SK-N-SH (cell line): ENCODE results near the gene MAP2K5. TPM values are rescaled to one million over a fixed set of nuclear protein-coding genes. Genes with fewer than 3 reads are reported as not detected.
A peak's percentile ranks its signal among the peaks of the same experiment; 100 is the strongest.

Source experiments
- CTCF ChIA-PET: fragments of 300-600, 350-600 bp; formaldehyde crosslinking; extraction: SDS; loops from one replicate; lab custom pipeline; 2021; lab: Yijun Ruan, JAX
- POLR2A ChIA-PET: fragments of 350-600 bp; sonication (Branson Sonifier 250); formaldehyde crosslinking; extraction: SDS; loops from one replicate; lab custom pipeline; 2020; ENCODE audit warnings: antibody characterized with exemption, inconsistent platforms; lab: Yijun Ruan, JAX
- DNase-seq: peaks from one replicate; pipeline ENCODE4 v3.0.0; 2012
- H2AFZ ChIP-seq: fragments of 200-600 bp; sonication (generic); 2 replicates; pipeline ENCODE4 v1.8.1; 2016; ENCODE audit warnings: antibody characterized with exemption, mild to moderate bottlenecking, low read depth
- H3F3A ChIP-seq: fragments of 200-600 bp; sonication (generic); replicated peaks from 2 replicates; pipeline ENCODE3; 2016; ENCODE audit warnings: antibody characterized with exemption, mild to moderate bottlenecking; ENCODE audit not compliant: insufficient read depth
- H3K27ac ChIP-seq, 2 experiments: fragments of 200-500 bp in 1 of 2; fragments of 200-600 bp in 1 of 2; sonication (Bioruptor generic) in 1 of 2; sonication (generic), shearing (Covaris generic) in 1 of 2; 2 replicates each; pipeline versions ENCODE4 v1.5.1 to v1.6.1; 2014 to 2016; ENCODE audit warnings: low read depth in 2 of 2, inconsistent platforms in 1 of 2, low read length in 1 of 2, mild to moderate bottlenecking in 1 of 2, mixed read lengths in 1 of 2
- H3K27me3 ChIP-seq: fragments of 200-600 bp; sonication (generic), shearing (Covaris generic); 2 replicates; pipeline ENCODE4 v1.6.1; 2016; ENCODE audit warnings: mixed run types; ENCODE audit not compliant: insufficient read depth
- H3K36me3 ChIP-seq, 2 experiments: fragments of 200-500 bp in 1 of 2; fragments of 200-600 bp in 1 of 2; sonication (Bioruptor generic) in 1 of 2; sonication (generic) in 1 of 2; replicated peaks in 1 of 2; 2 replicates each; pipeline versions ENCODE3 to v1.5.1; 2014 to 2016; ENCODE audit warnings: low read length in 1 of 2, mild to moderate bottlenecking in 1 of 2; ENCODE audit not compliant: insufficient read depth in 2 of 2, control insufficient read depth in 1 of 2
- H3K4me1 ChIP-seq, 2 experiments: fragments of 200-500 bp in 1 of 2; fragments of 200-600 bp in 1 of 2; sonication (Bioruptor generic) in 1 of 2; sonication (generic), shearing (Covaris generic) in 1 of 2; 2 replicates each; pipeline versions ENCODE4 v1.5.1 to v1.6.1; 2014 to 2016; ENCODE audit warnings: low read depth in 1 of 2, low read length in 1 of 2, mixed run types in 1 of 2; ENCODE audit not compliant: insufficient read depth in 2 of 2, control insufficient read depth in 1 of 2
- H3K4me2 ChIP-seq: fragments of 200-600 bp; sonication (generic), shearing (Covaris generic); 2 replicates; pipeline ENCODE4 v1.6.1; 2017; ENCODE audit warnings: mixed run types
- H3K4me3 ChIP-seq, 2 experiments: fragments of 200-500 bp in 1 of 2; fragments of 200-600 bp in 1 of 2; sonication (Bioruptor generic) in 1 of 2; sonication (generic), shearing (Covaris generic) in 1 of 2; 2 replicates each; pipeline versions ENCODE4 v1.5.1 to v1.8.1; 2014 to 2016; ENCODE audit warnings: low read depth in 2 of 2, inconsistent platforms in 1 of 2, low read length in 1 of 2, mild to moderate bottlenecking in 1 of 2, mixed read lengths in 1 of 2, moderate library complexity in 1 of 2
- H3K79me2 ChIP-seq: fragments of 200-600 bp; sonication (generic); 2 replicates; pipeline ENCODE4 v1.8.1; 2017; ENCODE audit warnings: mild to moderate bottlenecking; ENCODE audit not compliant: insufficient read depth
- H3K9ac ChIP-seq: fragments of 200-600 bp; sonication (generic); 2 replicates; pipeline ENCODE4 v1.6.1; 2017; ENCODE audit warnings: mixed run types
- H3K9me2 ChIP-seq: fragments of 200-600 bp; sonication (generic); 2 replicates; pipeline ENCODE4 v1.6.1; 2017; ENCODE audit warnings: mixed run types
- H3K9me3 ChIP-seq: fragments of 200-600 bp; sonication (generic); 2 replicates; pipeline ENCODE4 v1.6.1; 2017; ENCODE audit warnings: mixed run types, mild to moderate bottlenecking, moderate library complexity
- H4K20me1 ChIP-seq: fragments of 200-600 bp; sonication (generic); 2 replicates; pipeline ENCODE4 v1.6.1; 2017; ENCODE audit warnings: mild to moderate bottlenecking, mixed run types; ENCODE audit not compliant: insufficient read depth
- CHD2 ChIP-seq: fragments of 150-350 bp; IDR thresholded peaks from 2 replicates; pipeline ENCODE4 v1.6.1; 2018; ENCODE audit warnings: low read length; ENCODE audit not compliant: partially characterized antibody
- EZH2phosphoT487 ChIP-seq: fragments of 200-600 bp; sonication (generic); IDR thresholded peaks from 2 replicates; pipeline ENCODE4 v1.6.1; 2017; ENCODE audit warnings: low read depth, mixed run types, mild to moderate bottlenecking, antibody characterized with exemption, moderate library complexity, borderline replicate concordance
- FOSL2 ChIP-seq: IDR thresholded peaks from 2 replicates; pipeline ENCODE4 v1.4.0; 2012; ENCODE audit warnings: low read depth, mild to moderate bottlenecking, moderate library complexity, borderline replicate concordance
- FOXJ3 ChIP-seq: sonication (generic); formaldehyde crosslinking; IDR thresholded peaks from 2 replicates; pipeline ENCODE4 v1.5.1; 2020; ENCODE audit warnings: mild to moderate bottlenecking, missing genetic modification reagents
- FOXM1 ChIP-seq: IDR thresholded peaks from 2 replicates; pipeline ENCODE4 v1.4.0; 2012; ENCODE audit warnings: low read depth, mild to moderate bottlenecking
- GABPA ChIP-seq: IDR thresholded peaks from 2 replicates; pipeline ENCODE4 v1.4.0; 2012; ENCODE audit warnings: low read depth, mild to moderate bottlenecking
- MEF2A ChIP-seq: IDR thresholded peaks from 2 replicates; pipeline ENCODE4 v1.4.0; 2012; ENCODE audit warnings: low read depth, borderline replicate concordance
- NRF1 ChIP-seq: IDR thresholded peaks from 2 replicates; pipeline ENCODE4 v1.6.1; 2012; ENCODE audit warnings: low read depth, mild to moderate bottlenecking, low read length
- POLR2AphosphoS5 ChIP-seq: IDR thresholded peaks from 2 replicates; pipeline ENCODE4 v1.6.1; 2012; ENCODE audit warnings: low read depth, low read length
- RAD21 ChIP-seq: IDR thresholded peaks from 2 replicates; pipeline ENCODE4 v1.6.1; 2012; ENCODE audit warnings: mild to moderate bottlenecking, low read length
- SIN3A ChIP-seq: IDR thresholded peaks from 2 replicates; pipeline ENCODE4 v1.6.1; 2012; ENCODE audit warnings: low read depth, mild to moderate bottlenecking, low read length, moderate library complexity, borderline replicate concordance
- TCF12 ChIP-seq: IDR thresholded peaks from 2 replicates; pipeline ENCODE4 v1.4.0; 2012
- YY1 ChIP-seq: IDR thresholded peaks from 2 replicates; pipeline ENCODE4 v1.4.0; 2012; ENCODE audit warnings: low read depth, mild to moderate bottlenecking
- WGBS: methylation state at CpG from one replicate; pipeline ENCODE4 v1.1.6; 2017; ENCODE audit warnings: low lambda C conversion rate; 5-methylcytosine and 5-hydroxymethylcytosine counted together
- polyA plus RNA-seq, 3 experiments: library from polyadenylated mRNA; depleted of rRNA; stranded (reverse); fragments of >200 nt; gene quantifications; 2 replicates each; pipeline ENCODE4 v1.2.3, GENCODE V29; 2012
- TF ChIP-seq, protein P1 (sequence below): fragments of 150-350 bp; IDR thresholded peaks from 2 replicates; pipeline ENCODE4 v1.6.1; 2017; ENCODE audit warnings: antibody characterized with exemption, low read length, low read depth, borderline replicate concordance
- TF ChIP-seq, protein P2 (sequence below): IDR thresholded peaks from 2 replicates; pipeline ENCODE4 v1.4.0; 2012; ENCODE audit warnings: low read depth, borderline replicate concordance
- TF ChIP-seq, protein P3 (sequence below): IDR thresholded peaks from 2 replicates; pipeline ENCODE4 v1.4.0; 2012; ENCODE audit warnings: low read depth, borderline replicate concordance
- TF ChIP-seq, protein P4 (sequence below): fragments of 200-600 bp; sonication (generic); IDR thresholded peaks from 2 replicates; pipeline ENCODE4 v1.6.1; 2017; ENCODE audit warnings: antibody characterized with exemption, mild to moderate bottlenecking, moderate library complexity

MAP2K5 gene
- polyA plus RNA-seq, 1 of the 3 experiments (the other 2 are of a cell fraction) = 6.2 TPM

DNA sequence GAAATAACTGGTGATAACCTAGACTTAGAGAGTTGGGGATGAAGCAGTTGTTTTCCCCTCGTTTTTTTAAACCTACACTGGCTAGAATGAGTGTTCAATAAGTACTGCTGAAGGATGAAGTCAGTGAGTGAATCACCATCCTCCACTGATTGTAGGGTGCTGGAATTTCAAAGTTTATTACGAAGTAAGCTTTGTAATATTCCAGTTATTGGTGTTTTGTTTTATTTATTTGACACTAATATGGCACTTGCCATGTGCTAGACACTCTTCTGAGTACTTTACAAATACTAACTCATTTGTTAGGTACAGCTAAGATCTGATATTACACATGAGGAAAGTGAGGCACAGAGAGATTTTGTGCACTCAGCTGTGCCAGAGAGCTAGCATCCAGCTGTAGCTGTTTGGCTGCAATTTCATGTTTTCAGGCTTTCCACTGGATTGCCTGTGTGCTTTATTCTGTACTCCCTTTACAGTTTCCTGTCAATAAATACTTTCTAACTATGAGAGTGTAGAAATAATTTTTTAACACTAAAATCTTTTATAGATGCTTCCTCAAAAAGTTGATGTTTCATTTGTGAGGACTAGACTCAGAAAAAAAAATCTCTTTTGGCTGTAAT is 5.8 kb downstream of the MAP2K5 start (continued):
- TF ChIP-seq, protein P1, sequence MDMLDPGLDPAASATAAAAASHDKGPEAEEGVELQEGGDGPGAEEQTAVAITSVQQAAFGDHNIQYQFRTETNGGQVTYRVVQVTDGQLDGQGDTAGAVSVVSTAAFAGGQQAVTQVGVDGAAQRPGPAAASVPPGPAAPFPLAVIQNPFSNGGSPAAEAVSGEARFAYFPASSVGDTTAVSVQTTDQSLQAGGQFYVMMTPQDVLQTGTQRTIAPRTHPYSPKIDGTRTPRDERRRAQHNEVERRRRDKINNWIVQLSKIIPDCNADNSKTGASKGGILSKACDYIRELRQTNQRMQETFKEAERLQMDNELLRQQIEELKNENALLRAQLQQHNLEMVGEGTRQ = no peak
- TF ChIP-seq SIN3A (no peak), FOXJ3 (CRISPR knock-in tag) (no peak), TCF12 (0 out of 2 replicates have a peak, but pooled peaks have one; percentile 25)

DNA sequence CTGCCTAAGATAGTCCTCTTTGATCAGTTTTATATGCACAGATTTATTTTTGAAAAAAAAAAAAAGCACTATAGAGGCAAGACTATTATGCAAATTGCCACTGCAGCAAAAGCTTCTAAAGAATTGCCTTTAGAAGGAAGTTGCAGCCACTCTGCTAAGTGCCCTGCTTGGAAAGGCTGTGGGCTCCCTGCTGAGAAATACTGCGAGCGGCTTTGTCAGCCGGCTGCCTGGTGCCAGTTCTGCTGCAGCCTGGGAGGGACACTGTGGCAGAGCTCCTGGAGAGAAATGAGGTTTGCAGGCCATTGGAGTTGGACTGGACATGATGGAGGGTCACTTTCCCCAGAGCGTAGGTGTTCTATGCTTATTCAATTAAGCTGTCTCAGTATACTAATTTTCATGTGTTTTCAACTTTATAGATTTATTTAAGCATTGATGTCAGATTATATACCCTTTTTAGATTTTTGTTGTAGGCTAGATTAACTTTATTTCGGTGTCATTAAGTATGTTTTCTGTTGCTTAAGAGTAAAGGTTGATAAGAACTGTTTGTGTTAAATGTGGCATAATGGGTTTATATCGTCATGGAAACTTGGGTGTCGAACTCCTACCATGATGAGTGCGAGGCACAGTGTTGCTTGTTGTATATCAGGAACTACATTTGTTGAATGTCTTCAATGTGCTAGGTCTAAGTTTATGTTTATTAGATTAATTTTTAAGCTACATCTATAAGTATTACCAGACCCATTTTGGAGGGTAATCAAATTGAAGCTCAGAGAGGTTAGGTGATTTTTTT is 6.6 kb downstream of the MAP2K5 start:
- H2AFZ ChIP-seq = no peak overlapping the region
- no peaks in the 10 kb centered on the region for H3K27me3 ChIP-seq
- H3F3A ChIP-seq = peaks cover 11% of the 10 kb centered on the region
- H3K4me1 ChIP-seq = peaks cover 22 to 30% of the 10 kb centered on the region in 2 experiments; a peak in 3 of 4 replicates
- H3K9me2 ChIP-seq = no peaks in the 10 kb centered on the region
- TF ChIP-seq FOXJ3 (CRISPR knock-in tag) = no peak
- TF ChIP-seq YY1 = no peak
- no peak for TF ChIP-seq CHD2
- no peak for TF ChIP-seq SIN3A
- TF ChIP-seq FOSL2 = no peak
- no peak for TF ChIP-seq MEF2A
- TF ChIP-seq, protein P2, sequence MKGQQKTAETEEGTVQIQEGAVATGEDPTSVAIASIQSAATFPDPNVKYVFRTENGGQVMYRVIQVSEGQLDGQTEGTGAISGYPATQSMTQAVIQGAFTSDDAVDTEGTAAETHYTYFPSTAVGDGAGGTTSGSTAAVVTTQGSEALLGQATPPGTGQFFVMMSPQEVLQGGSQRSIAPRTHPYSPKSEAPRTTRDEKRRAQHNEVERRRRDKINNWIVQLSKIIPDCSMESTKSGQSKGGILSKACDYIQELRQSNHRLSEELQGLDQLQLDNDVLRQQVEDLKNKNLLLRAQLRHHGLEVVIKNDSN = no peak
- no peak for TF ChIP-seq NRF1
- TF ChIP-seq, all 33 proteins: peak for 0
- Histone ChIP-seq H3K79me2 (peaks cover 16% of the 10 kb centered on the region; the same call in 1 of the 2 replicates), H3K27ac (peak overlapping the region; percentile 61 to 64), H3K9ac (no peak overlapping the region; the same call in 1 of the 2 replicates), H3K36me3 (peaks cover 17 to 27% of the 10 kb centered on the region in 2 experiments), H3K4me3 (no peak overlapping the region), H3K4me2 (peak overlapping the region; percentile 16; the same call in 1 of the 2 replicates), H3K9me3 (no peaks in the 10 kb centered on the region), H4K20me1 (no peaks in the 10 kb centered on the region)
- CTCF ChIA-PET = interaction anchor here (1.0 to 1.4 kb wide), 5 partner anchors 10 to 662 kb away, joined by 3 to 6 read pairs (median 3); no protein-coding TSS in a partner anchor
- 81% methylated on average over 8 of the region's 8 CpGs for WGBS
- peak; percentile 54 for DNase-seq
- POLR2A ChIA-PET = no interaction called here

DNA sequence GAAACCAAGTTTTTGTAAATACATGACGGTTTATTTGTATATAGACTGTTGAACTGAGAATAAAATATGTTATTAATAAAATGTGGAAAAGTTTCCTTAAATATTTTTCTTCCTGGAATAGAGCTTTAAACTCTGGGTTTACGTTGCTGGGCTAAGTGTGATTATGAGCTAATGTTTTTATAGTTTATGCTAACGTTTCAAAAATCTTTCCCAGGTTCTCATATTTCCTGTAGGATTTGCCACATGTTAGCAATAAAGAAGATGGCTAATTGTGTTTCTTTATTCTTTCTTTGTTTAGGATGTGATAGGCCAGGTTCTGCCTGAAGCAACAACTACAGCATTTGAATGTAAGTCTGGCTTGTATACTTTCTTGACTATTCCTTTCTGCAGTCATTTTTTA is 7.2 kb downstream of the MAP2K5 start:
- Histone ChIP-seq H3K4me2 (no peak overlapping the region), H3K4me3 (no peak overlapping the region), H3K9me3 (no peaks in the 10 kb centered on the region), H3K27me3 (no peaks in the 10 kb centered on the region), H3F3A (peaks cover 11% of the 10 kb centered on the region), H3K36me3 (peaks cover 17 to 27% of the 10 kb centered on the region in 2 experiments), H3K4me1 (peaks cover 18 to 30% of the 10 kb centered on the region in 2 experiments; a peak in 3 of 4 replicates), H3K9ac (no peak overlapping the region), H3K9me2 (no peaks in the 10 kb centered on the region), H4K20me1 (no peaks in the 10 kb centered on the region), H2AFZ (no peak overlapping the region), H3K27ac (peak overlapping the region in 1 of 2 experiments; percentile 64; a peak in 2 of 4 replicates), H3K79me2 (peaks cover 13% of the 10 kb centered on the region; the same call in 1 of the 2 replicates)
- CTCF ChIA-PET = interaction anchor here (1.0 to 1.4 kb wide), 3 partner anchors 10 to 661 kb away, joined by 3 to 6 read pairs (median 3); no protein-coding TSS in a partner anchor
- POLR2A ChIA-PET = no interaction called here
- no peak for DNase-seq
- WGBS = 65% methylated on average over 3 of the region's 3 CpGs
- TF ChIP-seq POLR2AphosphoS5 (no peak), NRF1 (no peak), CHD2 (no peak), RAD21 (no peak), FOXM1 (no peak), EZH2phosphoT487 (no peak), GABPA (no peak)
- TF ChIP-seq, protein P3, sequence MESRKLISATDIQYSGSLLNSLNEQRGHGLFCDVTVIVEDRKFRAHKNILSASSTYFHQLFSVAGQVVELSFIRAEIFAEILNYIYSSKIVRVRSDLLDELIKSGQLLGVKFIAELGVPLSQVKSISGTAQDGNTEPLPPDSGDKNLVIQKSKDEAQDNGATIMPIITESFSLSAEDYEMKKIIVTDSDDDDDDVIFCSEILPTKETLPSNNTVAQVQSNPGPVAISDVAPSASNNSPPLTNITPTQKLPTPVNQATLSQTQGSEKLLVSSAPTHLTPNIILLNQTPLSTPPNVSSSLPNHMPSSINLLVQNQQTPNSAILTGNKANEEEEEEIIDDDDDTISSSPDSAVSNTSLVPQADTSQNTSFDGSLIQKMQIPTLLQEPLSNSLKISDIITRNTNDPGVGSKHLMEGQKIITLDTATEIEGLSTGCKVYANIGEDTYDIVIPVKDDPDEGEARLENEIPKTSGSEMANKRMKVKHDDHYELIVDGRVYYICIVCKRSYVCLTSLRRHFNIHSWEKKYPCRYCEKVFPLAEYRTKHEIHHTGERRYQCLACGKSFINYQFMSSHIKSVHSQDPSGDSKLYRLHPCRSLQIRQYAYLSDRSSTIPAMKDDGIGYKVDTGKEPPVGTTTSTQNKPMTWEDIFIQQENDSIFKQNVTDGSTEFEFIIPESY = no peak
- TF ChIP-seq, protein P4, sequence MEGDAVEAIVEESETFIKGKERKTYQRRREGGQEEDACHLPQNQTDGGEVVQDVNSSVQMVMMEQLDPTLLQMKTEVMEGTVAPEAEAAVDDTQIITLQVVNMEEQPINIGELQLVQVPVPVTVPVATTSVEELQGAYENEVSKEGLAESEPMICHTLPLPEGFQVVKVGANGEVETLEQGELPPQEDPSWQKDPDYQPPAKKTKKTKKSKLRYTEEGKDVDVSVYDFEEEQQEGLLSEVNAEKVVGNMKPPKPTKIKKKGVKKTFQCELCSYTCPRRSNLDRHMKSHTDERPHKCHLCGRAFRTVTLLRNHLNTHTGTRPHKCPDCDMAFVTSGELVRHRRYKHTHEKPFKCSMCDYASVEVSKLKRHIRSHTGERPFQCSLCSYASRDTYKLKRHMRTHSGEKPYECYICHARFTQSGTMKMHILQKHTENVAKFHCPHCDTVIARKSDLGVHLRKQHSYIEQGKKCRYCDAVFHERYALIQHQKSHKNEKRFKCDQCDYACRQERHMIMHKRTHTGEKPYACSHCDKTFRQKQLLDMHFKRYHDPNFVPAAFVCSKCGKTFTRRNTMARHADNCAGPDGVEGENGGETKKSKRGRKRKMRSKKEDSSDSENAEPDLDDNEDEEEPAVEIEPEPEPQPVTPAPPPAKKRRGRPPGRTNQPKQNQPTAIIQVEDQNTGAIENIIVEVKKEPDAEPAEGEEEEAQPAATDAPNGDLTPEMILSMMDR = no peak
